HG03060 (cell line): ENCODE data around the gene SLC25A25.

Experiments
- ATAC-seq: cut with Tn5 transposase; IDR thresholded peaks from one replicate; pipeline ENCODE4 v1.9.1; 2021; ENCODE audit warnings: low read depth, moderate number of reproducible peaks; ENCODE audit not compliant: unreplicated experiment

SLC25A25 gene

GRCh38 chr9:128155736-128156500, 87.9 kb downstream of the SLC25A25 start:
- ATAC-seq, result no peak
